Left lobe of liver (tissue), 2 donors: Measurements from ENCODE around the gene ACOXL. TPM values are rescaled to one million over a fixed set of nuclear protein-coding genes. Genes with fewer than 3 reads are reported as not detected.

Experiments used
- ATAC-seq: fragments of 200-7000 bp; cut with Tn5 transposase; one replicate; pipeline ENCODE4 v1.9.1; 2020; ENCODE audit warnings: mild to moderate bottlenecking, moderate library complexity
- DNase-seq: peaks from one replicate; pipeline ENCODE4 v3.0.0-alpha.2; 2020; ENCODE audit warnings: low spot score
- total RNA-seq: library from RNA; stranded (reverse); gene quantifications from one replicate; pipeline ENCODE4 v1.2.1, GENCODE V29; 2021
- donor health status: DM: no; HTN: no; CAD: no; lungs with moderate emphysema.
- donor health status: DM: no; HTN: yes; CAD: no.

The ACOXL gene
- total RNA-seq, 1 donor from 2014 or later: not detected

DNA sequence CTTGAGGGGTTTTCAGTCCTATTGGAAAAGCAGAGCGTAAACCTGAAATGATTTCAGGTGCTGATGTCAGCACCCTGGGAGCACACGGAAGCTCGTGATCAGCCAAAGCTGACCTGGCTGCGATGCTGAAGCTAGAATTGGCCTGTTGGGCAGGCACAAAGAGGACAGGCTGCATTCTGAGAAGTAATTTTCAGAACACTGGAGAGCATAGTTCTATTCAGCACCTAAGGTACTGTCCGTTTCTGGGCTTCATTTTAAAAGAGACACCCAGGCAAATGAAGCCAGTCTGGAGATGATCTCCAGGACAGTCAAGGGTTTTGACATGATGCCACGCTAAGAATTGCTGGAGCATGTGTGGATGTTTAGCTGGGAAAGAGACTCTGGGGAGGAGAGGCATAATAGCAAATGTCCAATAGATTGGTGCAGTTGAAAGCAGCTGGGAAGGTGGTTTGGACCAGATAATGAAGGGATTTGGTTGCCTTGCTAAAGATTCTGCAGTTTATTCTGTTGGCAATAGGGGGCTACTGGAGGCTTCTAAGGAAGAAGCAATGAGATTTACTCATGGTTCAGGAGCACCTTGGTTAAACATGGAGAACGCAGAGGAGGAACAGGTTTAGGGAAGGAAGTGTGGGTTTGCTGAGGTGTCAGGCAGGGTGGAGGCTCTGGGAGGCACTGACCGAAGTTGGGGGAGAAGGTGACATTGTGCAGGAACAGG is 86.6 kb downstream of the ACOXL start:
- DNase-seq (no peak), ATAC-seq (no peak)

DNA sequence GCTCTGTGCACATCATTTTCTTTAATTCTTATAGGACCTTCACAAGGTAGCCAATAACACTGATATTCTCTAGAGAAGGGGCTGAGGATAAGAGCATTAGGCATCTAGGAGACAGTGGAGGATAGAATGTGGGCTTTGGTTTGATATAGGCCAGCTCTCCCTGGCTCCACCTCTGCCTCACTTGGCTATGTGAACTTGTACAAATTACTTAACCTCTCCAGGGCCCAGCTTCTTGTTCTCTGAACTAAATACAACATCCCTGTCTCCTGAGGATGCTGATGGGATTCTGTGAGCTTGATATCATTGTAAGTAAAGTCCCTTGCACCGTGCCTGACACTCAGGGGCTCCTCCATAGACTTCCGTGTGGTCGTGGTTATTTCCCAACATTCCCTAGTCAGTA is 87.3 kb downstream of the ACOXL start:
- DNase-seq (no peak), ATAC-seq (no peak)

DNA sequence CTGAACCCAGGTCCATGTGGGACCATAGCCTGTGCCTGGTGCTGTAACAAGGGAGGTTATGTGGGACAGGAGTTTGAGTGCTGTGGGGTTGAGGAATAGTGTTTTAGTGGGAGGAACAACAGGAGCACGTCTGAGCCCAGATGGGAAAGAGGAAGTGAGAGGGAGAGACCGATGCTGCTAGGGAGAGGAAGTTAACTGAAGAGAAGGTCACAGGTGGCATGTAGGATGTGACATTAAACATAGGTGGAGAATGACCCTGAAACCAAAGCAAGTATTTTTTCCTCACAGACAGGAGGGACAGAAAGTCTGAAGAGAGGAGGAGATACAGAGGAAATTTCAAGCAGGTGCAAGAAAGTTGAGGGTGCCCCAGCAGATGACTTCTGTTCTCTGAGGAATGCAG is 87.8 kb downstream of the ACOXL start:
- DNase-seq (no peak), ATAC-seq (no peak)

DNA sequence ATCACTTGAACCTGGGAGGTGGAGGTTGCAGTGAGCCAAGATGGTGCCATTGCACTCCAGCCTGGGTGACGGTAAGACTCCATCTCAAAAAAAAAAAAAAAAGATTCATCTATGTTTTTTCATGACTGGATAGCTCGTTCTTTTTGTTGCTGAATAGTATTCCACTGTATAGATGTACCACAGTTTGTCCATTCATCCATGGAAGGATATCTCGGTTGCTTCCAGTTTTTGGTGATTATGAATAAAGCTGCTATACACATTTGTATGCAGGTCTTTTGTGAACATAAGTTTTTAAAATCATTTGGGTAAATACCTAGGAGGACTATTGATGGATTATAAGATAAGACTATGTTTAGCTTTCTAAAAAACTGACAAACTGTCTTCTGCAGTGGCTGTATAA is 90.8 kb downstream of the ACOXL start:
- DNase-seq (no peak), ATAC-seq (no peak)

DNA sequence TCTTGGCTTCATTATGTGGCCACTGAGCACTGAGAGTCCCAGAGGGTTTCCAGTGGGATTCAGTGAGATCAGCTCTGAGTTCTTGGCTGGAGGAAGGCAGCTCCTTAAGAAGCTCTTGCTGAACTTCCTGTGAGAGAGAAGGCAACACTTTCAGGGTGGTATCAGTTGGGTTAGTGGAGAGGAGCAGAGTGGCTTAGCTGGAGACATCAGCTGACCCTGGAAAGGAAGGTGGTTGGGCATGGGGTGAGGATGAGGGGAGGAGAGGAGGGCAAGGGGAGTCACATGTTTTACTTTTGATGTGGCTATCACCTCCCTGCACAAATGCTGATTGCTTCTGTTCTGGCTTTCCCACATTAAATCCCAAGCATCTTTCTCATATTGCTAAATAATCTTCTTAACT is 95.1 kb downstream of the ACOXL start:
- no peak for DNase-seq

DNA sequence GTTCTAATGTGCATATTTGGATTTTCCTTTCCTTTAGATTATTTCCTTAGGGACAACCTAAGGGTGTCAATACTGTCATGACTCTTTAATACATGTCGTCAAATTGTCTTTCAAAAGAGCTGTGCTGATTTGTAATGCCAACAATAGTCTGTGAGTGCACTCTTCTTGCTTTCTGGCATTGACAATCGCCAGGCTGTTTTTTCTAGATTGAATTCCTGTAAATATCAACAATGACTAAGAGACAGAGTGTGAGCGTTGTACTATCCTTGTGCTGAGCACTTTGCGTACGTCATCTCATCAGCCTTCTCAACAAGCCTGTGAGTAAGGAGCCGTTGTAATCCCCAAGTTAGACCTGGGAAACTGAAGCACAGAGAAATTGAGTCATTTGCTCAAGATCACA is 96.0 kb downstream of the ACOXL start:
- DNase-seq (no peak), ATAC-seq (no peak)

More for the DNA sequence above, 95.1 kb downstream of the ACOXL start:
- ATAC-seq: no peak

DNA sequence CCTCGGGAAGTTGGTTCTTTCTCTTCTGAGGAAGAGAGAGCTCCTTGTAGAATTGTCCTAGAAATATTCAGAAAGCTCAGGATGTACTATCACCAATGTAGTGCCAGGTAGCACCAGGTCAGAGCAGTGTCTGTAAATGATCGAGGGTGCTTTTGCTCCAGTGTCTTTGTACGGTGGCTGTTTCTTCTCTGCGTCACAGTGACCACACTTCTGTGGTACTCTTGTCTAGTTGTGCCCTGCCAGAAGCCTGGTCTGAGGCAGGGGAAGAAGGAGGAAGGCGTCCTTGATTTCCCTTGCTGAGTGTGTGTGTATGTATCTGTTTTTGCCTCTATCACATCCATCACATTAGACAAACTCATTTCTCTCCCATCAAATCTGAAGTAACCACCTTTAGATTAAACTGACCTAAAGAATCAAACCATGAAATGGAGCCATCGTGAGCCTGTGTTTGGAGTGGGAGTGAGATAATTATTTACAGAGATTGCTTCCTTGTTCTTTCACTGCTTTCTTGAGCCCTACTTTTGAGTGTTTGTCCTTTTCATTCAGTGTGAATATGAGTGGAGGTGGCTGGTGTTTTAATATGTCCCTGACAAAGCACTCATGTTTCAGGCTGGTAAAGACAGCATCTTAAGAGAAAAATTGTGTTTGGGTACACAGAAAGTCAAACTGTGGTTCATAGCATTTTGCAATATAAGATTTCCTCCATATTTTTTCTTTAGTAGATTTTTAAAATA is 97.2 kb downstream of the ACOXL start:
- no peak for ATAC-seq

DNA sequence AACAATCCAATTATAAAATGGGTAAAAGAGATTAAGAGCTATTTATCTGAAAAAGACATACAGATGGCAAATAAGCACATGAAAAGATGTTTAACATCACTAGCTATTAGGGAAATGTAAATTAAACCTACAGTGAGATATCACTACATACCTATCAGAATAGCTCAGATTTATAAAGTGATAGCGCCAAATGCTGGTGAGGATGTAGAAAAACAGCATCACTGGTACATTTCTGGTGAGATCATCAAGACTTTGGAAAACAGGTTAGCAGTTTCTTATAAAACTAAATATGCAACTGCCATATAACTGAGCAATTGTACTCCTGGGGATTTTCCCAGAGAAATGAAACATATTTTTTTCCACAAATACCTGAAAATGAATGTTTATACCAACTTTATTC is 100.4 kb downstream of the ACOXL start:
- DNase-seq: no peak
- ATAC-seq: no peak

More for the DNA sequence above, 97.2 kb downstream of the ACOXL start:
- DNase-seq: no peak

DNA sequence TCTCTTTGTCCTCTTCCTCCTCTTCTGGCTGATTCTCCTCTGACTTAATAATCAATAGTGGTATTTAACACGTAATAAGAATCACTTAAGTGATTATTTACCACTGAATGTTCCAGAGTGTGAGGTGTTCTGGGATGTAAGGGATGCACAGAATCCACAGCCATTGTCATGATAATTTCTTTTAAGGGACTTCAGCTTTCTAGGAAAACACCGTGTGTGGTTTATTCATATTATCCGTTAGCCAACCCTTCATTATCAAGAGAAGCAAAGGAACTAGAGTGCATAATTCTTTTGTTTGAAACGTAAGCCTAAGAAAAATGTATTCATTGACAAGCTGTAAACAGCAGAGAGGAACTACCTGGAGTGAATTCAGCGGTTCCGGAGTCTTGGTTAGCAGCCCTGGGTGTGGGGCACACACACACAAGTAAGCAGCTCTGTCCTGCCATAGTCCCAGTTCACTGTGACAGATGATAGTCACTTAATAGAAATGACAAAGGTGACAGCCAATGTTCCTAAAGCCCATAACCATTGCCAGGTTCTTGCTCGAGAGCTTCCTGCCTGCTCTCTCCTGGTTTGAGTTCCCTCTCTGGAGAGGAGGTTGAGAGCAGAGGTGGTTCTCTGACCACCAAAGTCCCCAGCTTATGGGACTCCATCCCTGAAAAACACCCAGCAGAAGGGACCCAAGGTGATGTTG is 101.9 kb downstream of the ACOXL start:
- DNase-seq (no peak), ATAC-seq (no peak)

DNA sequence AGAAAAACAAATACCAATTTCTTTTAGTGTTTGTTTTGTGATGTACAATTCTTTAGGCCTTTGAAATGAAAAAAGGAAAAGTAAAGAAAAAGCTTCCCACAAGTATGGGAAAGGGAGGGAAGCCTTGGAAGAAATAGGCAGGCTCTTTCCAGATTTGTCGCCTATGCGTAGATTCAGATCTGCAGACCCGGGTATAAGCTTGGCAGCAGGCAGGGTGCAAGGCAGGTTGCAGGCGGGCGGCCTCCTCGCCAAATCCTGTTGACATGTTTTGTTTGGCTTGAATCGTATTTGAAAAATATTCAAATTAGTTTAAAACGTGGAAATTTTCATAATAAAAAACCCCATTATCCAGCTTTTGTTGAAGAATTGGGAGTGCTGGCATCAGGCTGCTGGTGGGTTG is 104.3 kb downstream of the ACOXL start:
- ATAC-seq (no peak), DNase-seq (no peak)

DNA sequence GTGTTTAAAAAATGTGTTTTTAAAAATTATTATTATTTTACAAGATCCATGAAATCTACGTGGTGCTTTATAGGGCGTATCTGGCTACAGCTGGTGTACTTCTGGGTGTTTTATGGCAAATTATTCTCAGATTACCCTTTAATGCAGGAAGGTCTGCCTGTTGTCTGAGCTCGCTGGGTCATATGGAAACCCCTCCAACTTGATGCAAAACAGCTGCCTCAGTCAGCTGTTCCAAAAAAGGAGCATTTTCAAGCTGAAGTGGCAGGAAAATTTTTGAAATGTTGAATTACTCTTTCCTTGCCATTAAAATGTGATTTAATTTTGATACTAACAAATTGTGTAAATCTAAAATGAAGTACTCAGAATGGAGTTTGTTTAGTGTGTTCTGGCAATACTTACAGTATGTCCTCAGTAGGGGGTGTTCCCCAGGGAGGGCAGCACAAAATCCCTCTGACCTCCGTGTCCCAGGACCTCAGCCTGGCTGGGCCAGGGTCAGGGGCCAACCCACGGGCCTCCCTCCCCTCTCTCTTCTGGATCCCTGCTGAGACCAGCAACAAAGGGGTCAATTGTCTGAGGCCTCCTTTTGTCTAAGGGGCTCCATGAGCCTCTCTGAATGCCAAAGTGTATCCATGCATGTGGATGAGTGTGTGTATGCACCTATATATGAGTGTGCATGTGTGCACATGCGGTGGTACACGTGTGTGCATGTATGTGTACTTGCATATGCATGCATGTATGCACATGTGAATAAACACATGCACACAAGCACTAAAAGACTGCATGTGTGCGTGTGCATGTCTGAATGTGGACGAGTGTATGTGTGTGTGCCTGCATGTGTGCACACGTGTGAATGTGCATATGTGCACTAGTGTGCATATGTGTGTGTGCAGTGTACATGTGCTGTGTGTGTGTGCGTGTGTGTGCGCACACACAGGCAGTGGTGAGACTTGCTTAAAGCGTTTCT is 105.4 kb downstream of the ACOXL start:
- DNase-seq: no peak

DNA sequence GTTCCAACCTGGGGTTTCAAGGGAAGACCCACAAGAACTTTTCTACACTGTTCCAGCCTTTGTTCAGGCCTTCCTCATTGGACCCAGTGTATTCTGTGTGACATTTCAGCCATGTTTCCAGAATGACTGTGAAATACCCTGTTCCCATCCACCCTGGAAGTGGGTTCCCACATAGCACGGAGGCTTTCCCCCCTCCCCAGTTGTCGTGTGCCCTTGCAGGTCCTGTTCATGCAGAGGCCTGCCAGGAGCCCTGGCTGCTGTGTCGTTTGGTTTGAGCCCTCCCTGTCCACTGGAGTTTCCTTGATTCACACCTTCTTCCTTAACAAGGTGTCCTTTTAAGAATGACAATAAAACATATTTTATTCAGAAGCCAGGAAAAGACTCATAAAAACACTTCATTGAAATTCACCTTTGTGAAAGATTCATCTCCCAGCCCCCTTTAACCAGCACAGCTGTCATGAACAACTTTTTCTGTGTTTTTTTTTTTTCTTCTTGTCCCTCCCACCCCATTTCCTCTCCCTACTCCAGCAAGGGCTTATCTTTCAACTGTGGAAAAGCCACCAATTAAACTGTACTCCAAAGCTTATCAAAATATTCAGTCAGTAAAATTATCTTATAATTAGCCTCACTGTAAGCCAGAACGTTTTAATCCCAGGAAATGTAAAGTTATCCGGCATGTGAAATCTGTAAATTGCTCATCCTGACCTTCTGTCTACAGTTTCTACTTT is 106.4 kb downstream of the ACOXL start:
- DNase-seq (no peak), ATAC-seq (no peak)

More for the DNA sequence above, 105.4 kb downstream of the ACOXL start:
- no peak for ATAC-seq

DNA sequence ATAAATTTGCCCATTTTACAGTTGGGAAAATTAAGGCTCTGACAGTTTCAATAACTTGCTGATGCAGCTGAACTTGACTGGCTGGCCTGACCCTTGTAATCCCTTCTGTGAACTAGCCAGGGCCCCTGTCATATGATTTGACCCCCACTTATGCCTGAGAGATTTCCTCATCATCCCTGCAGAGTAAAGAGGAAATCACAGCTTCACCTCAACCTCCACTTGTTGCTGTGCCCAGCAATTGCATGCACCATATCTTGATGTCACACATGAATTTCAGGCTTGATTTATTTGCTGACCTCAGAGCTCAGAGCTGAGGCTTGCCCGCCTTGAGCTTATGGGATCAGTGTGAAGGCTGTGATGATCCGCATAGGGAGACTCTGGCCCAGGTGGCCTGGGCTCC is 108.1 kb downstream of the ACOXL start:
- DNase-seq (no peak), ATAC-seq (no peak)

DNA sequence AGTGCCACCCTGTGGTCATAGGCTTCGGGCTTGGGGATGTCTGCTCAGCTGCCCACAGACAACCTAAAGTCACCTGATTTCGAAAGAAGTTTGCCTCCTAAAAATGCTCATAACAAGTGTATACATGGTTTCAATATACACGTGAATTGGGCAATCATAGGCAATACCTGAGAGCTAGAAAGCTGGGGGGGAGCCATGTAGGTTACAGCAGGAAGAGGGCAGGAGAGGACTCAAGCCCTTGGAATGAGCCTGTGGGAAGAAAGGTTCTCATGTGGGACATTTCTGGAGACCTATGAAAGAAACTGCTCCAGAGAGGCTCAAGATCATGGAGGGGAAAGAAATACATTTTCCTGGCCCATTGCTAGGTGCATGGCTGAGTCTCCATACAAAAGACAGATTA is 109.7 kb downstream of the ACOXL start:
- no peak for ATAC-seq

DNA sequence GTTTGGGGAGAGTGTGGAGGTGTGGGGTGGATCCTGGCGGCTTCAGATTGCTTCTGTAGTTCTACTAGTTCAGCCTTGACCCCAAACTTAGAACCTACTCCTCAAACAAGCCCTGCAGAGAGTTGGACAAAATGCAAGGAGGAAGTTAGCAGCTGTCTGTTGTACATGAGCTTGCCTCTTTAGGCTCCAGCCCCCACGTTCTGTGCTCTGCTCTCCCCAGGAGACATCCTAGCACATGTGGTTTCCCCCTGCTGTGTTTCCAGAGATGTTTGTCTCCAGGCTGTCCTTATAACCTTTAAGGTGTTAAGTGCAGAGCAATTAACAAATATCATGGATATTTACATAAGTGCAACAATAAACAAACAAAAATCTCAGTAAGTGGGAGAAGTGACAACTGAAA is 111.1 kb downstream of the ACOXL start:
- ATAC-seq (no peak), DNase-seq (no peak)

More for the DNA sequence above, 109.7 kb downstream of the ACOXL start:
- no peak for DNase-seq

DNA sequence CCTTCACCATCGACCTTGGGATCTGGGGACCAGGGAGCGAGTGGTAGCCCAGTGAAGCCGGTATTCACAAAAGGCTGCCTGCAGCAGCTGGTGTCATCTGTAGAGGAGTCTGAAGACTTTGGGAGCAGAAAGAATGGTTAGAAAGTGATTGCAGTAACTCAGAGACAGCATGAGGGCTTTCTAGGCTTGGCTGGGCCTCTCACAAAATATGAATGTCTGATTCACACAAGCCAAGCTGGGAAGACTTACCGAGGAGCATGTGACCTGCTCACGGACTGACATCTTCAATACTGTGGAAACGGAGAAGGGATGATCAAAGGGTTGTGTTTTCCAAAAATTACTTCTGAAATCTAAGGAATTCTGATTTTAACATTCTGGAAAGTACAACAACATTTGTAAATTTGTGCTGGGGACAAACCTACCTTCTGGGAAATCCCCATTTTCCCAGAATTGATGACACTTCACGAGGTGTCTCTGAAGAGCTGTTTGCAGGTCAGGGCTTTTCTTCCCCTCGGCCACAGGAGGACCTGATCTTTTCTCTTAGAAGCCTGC is 111.7 kb downstream of the ACOXL start:
- no peak for ATAC-seq
- DNase-seq: no peak

DNA sequence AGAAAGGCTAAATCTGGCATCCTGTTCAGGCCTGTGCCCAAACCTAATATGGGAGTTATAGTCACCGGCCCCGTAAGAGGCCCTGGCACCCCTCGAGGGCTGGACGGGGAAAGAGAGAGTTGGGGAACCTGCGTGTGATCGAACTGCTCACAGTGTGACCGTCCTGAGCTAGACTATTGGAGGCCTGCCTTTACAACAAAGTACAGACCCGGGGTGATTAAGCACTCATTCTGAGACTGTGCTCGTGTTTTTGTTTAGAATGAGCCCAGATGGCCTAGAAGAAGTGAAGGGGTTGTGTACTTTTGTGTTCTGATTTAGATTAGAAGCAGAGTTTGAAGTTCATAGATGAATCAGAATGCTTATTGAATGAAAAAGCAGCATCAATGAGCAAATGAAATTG is 115.3 kb downstream of the ACOXL start:
- ATAC-seq: no peak

DNA sequence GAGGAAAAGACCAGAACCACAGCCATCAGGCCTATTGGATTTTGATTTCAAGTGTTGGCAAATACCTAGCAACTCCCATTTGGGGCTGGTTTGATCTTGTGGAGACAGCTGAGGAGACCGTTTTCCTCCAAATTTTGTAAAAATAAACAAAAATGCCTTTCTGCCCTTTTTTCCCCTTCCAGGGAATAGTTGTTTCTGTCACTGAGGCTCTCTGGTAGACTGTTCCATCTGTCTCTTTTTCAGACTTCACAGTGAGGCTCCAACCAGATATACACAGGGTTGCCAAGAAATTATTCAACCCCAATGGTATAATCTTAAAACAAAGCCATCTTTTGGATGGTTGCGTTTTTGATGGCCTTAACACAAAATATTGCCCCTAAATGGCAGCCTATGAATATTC is 115.7 kb downstream of the ACOXL start:
- no peak for DNase-seq
- ATAC-seq: no peak

More for the DNA sequence above, 115.3 kb downstream of the ACOXL start:
- DNase-seq: no peak

DNA sequence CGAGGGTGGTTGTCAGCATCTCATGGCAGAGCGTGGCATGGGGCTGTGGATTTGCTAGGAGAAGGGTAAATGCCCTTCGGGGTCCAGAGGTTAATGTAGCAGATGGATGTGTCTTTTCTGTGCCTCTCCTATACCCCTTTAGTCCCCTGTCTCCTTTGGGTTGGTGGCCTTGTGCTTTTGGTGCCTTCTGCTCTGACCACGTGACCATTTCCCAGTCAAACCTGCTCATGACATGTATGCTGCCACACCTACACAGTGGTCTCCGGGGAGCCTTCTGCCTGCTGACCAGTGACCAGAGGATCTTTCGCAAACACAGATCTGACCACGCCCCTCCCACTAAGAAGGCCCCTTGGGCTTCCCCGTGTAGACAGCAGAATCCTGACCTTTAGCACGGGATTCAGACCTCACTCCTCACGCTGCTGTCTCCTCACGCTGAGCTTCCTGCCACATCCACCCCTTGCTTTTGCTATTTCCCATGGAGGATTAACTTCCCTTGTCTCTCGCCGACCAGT is 116.2 kb downstream of the ACOXL start:
- DNase-seq (no peak), ATAC-seq (no peak)

DNA sequence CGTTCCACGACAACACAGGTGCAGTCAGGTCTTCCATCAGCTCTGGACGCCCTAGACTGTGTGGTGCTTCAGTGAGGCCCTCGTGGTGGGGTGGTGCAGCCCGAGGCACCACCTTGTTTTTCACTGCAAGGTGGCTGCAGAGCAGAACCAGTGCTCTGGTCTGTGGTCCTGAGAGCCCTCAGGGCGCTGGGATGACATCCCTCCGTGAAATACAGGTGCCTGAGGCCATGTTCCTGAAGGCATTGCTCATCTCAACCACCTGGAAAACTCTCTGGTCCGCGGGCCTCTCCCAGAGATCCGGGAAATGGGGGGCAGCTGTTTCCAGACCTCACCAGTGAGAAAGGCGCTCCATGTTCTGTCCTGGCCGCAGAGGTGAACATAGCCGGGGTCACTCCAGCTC is 119.2 kb downstream of the ACOXL start:
- DNase-seq (no peak), ATAC-seq (no peak)
